ENCODE data around the gene SGO1. TPM values are rescaled to one million over a fixed set of nuclear protein-coding genes. Genes with fewer than 3 reads are reported as not detected.

SGO1 gene
- total RNA-seq, 1 experiment from 2014 or later: 14.8 TPM

GRCh38 chr3:20194793-20195460 lies 8.9 kb upstream of the SGO1 start:
- H3K9me3 ChIP-seq (ENCODE audit: control insufficient read depth, insufficient read depth, low read depth, low read length): no peaks in the 10 kb centered on the region
- H3K27ac ChIP-seq (ENCODE audit: low read length): no peak overlapping the region
- H3K4me3 ChIP-seq (ENCODE audit: low read depth in 2 of 2, low read length in 2 of 2): no peak overlapping the region
- H3K4me1 ChIP-seq (ENCODE audit: control insufficient read depth, insufficient read depth, low read length): no peaks in the 10 kb centered on the region
- ATAC-seq (no peak), DNase-seq (ENCODE audit: low read depth, low spot score) (no peak)
- H3K36me3 ChIP-seq (ENCODE audit: control insufficient read depth, insufficient read depth, low read length): no peaks in the 10 kb centered on the region
- intact Hi-C loops (cut with micrococcal nuclease; ENCODE audit: unreplicated experiment) (no loop called here), in situ Hi-C loops (cut with HindIII; ENCODE audit: low pct_unique_long_range_greater_than_20kb, low sequenced_read_pairs) (no loop called here)
- TF ChIP-seq TCF7L2 (IDR thresholded peaks at IDR 0.05; ENCODE audit: low read depth, low read length) (no peak), REST (IDR thresholded peaks at IDR 0.05; ENCODE audit: insufficient read depth in 1 of 2, low read depth in 2 of 2, low read length in 1 of 2) (no peak), CTCF (IDR thresholded peaks at IDR 0.05) (no peak), SIN3A (IDR thresholded peaks at IDR 0.05; ENCODE audit: borderline replicate concordance, insufficient read depth, low read depth, low read length) (no peak), POLR2AphosphoS5 (IDR thresholded peaks at IDR 0.05; ENCODE audit: low read depth, low read length) (no peak)
- BruUV-seq (replicated peaks): no TSS peak
- ChIA-PET POLR2A (no interaction called here), CTCF (no interaction called here)
- H3K27me3 ChIP-seq (ENCODE audit: control insufficient read depth, insufficient read depth, low read length): no peaks in the 10 kb centered on the region

GRCh38 chr3:20190991-20191390 lies 5.0 kb upstream of the SGO1 start:
- ATAC-seq (no peak), DNase-seq (ENCODE audit: low read depth, low spot score) (no peak)
- BruUV-seq (replicated peaks): no TSS peak
- POLR2A ChIA-PET: no interaction called here
- no peak for TF ChIP-seq SIN3A (IDR thresholded peaks at IDR 0.05; ENCODE audit: borderline replicate concordance, insufficient read depth, low read depth, low read length)
- no peak for TF ChIP-seq TCF7L2 (IDR thresholded peaks at IDR 0.05; ENCODE audit: low read depth, low read length)
- no peak for TF ChIP-seq REST (IDR thresholded peaks at IDR 0.05; ENCODE audit: insufficient read depth in 1 of 2, low read depth in 2 of 2, low read length in 1 of 2)
- no peak for TF ChIP-seq POLR2AphosphoS5 (IDR thresholded peaks at IDR 0.05; ENCODE audit: low read depth, low read length)
- peak; percentile 34 for TF ChIP-seq CTCF (IDR thresholded peaks at IDR 0.05)
- no peaks in the 10 kb centered on the region for H3K27me3 ChIP-seq (ENCODE audit: control insufficient read depth, insufficient read depth, low read length)
- peaks cover 3% of the 10 kb centered on the region; the same call in 1 of the 2 replicates for H3K4me1 ChIP-seq (ENCODE audit: control insufficient read depth, insufficient read depth, low read length)
- intact Hi-C loops (cut with micrococcal nuclease; ENCODE audit: unreplicated experiment): no loop called here
- in situ Hi-C loops (cut with HindIII; ENCODE audit: low pct_unique_long_range_greater_than_20kb, low sequenced_read_pairs): no loop called here
- CTCF ChIA-PET: no interaction called here
- H3K27ac ChIP-seq (ENCODE audit: low read length): no peak overlapping the region
- H3K9me3 ChIP-seq (ENCODE audit: control insufficient read depth, insufficient read depth, low read depth, low read length): no peaks in the 10 kb centered on the region
- no peak overlapping the region for H3K4me3 ChIP-seq (ENCODE audit: low read depth in 2 of 2, low read length in 2 of 2)
- no peaks in the 10 kb centered on the region; the same call in 1 of the 2 replicates for H3K36me3 ChIP-seq (ENCODE audit: control insufficient read depth, insufficient read depth, low read length)
